ENCODE measurements around the gene MTX1. TPM values are rescaled to one million over a fixed set of nuclear protein-coding genes. Genes with fewer than 3 reads are reported as not detected.

Gene MTX1
- total RNA-seq, 4 donors from 2014 or later: 35.5 to 46.9 (median 40.8) TPM

- no peak for TF ChIP-seq CTCF (IDR thresholded peaks at IDR 0.05; ENCODE audit: low read depth)
These were observed 30.6 kb upstream of the MTX1 start for GRCh38 chr1:155177918-155178281.

GRCh38 chr1:155178441-155179111 is 29.9 kb upstream of the MTX1 start:
- no peak for TF ChIP-seq CTCF (IDR thresholded peaks at IDR 0.05; ENCODE audit: low read depth)

GRCh38 chr1:155179112-155180031 is 29.1 kb upstream of the MTX1 start:
- no peak for TF ChIP-seq CTCF (IDR thresholded peaks at IDR 0.05; ENCODE audit: low read depth)

DNA sequence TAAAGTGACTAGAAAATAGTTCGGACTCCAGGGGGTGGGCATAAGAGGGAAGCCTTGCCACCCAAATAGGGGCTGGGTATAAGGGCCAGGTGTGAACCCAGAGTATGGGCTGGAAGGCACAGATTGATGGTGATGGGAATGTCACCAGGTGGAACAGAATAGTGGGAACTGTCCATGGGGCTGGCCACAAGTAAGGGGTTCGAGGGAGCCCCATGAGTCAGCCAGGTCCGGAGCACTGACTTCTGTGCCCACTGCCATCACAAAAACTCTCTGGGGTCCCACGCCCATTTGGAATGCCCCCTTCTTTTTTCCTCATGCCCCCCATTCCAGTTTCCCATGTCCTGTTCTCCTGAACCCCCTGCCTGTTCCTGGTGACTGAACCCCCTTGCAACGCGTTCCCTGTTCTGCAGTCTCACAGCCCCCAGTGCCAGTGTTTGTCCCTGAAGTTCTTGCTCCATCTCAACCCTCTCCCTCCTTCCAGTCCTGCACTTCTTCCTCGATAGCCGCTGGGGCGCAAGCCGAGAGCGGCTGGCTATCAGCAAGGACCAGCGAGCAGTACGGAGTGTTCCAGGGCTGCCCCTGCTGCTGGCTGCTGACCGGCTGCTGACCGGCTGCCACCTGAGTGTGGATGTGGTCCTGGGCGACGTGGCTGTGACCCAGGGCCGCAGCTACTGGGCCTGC is 27.0 kb upstream of the MTX1 start:
- no peak for TF ChIP-seq CTCF (IDR thresholded peaks at IDR 0.05; ENCODE audit: low read depth)

DNA sequence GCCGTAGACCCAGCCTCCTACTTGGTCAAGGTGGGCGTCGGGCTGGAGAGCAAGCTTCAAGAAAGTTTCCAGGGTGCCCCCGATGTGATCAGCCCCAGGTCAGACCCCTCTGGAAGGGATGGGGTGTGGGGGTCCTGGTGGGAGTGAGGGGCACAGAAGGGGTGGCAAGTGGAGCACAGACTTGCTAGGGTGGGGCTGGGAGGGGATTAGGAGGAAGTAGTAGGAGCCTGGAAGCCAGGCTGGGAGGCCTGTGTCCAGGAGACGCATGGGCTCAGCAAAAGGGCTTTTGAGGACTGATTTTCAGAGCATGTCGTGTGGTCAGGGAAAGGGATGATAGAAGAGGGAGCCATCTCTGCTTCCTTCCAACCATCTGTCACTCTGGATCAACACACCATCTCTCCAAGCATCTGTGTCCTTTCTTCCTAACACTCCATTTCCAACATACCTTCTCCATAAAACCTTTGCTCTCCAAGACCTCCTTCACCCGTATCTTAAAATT is 26.4 kb upstream of the MTX1 start:
- no peak for TF ChIP-seq CTCF (IDR thresholded peaks at IDR 0.05; ENCODE audit: low read depth)

GRCh38 chr1:155183775-155184221 is 24.7 kb upstream of the MTX1 start:
- no peak for TF ChIP-seq CTCF (IDR thresholded peaks at IDR 0.05; ENCODE audit: low read depth)
